ENCODE results near the gene HEG1. TPM values are rescaled to one million over a fixed set of nuclear protein-coding genes. Genes with fewer than 3 reads are reported as not detected.

The HEG1 gene
- total RNA-seq, 1 donor from 2014 or later: 40.8 TPM

GRCh38 chr3:125061646-125062045 is 5.8 kb upstream of the HEG1 start:
- Mint-ChIP-seq H3K9me3 (peaks cover 5% of the 10 kb centered on the region), H3K36me3 (ENCODE audit: low read depth) (no peaks in the 10 kb centered on the region), H3K4me1 (peaks cover 9% of the 10 kb centered on the region), H3K4me3 (no peak overlapping the region), H3K27me3 (peaks cover 51% of the 10 kb centered on the region), H3K27ac (no peak overlapping the region)
- DNase-seq: no peak
- intact Hi-C loops (cut with micrococcal nuclease): no loop called here

- Mint-ChIP-seq H3K9me3 (peaks cover 5% of the 10 kb centered on the region), H3K4me3 (no peak overlapping the region), H3K4me1 (peaks cover 11% of the 10 kb centered on the region), H3K27me3 (peaks cover 53% of the 10 kb centered on the region), H3K36me3 (ENCODE audit: low read depth) (no peaks in the 10 kb centered on the region), H3K27ac (no peak overlapping the region)
- intact Hi-C loops (cut with micrococcal nuclease): no loop called here
- DNase-seq: no peak
Observed at GRCh38 chr3:125061170-125061569, 5.4 kb upstream of the HEG1 start.

GRCh38 chr3:125059488-125060245 is 3.9 kb upstream of the HEG1 start:
- Mint-ChIP-seq H3K9me3 (peaks cover 4% of the 10 kb centered on the region), H3K4me1 (peaks cover 15% of the 10 kb centered on the region), H3K27ac (no peak overlapping the region), H3K4me3 (no peak overlapping the region), H3K36me3 (ENCODE audit: low read depth) (no peaks in the 10 kb centered on the region), H3K27me3 (peaks cover 50% of the 10 kb centered on the region)
- intact Hi-C loops (cut with micrococcal nuclease): loop anchor here (10.0 kb wide), 2 partner anchors 255 to 315 kb away; partner anchors contain the start of gene ZNF148
- DNase-seq: no peak

GRCh38 chr3:125058959-125059358 is 3.2 kb upstream of the HEG1 start:
- Mint-ChIP-seq H3K4me3 (no peak overlapping the region), H3K4me1 (peaks cover 22% of the 10 kb centered on the region), H3K27ac (no peak overlapping the region), H3K27me3 (peaks cover 45% of the 10 kb centered on the region), H3K36me3 (ENCODE audit: low read depth) (no peaks in the 10 kb centered on the region), H3K9me3 (no peaks in the 10 kb centered on the region)
- DNase-seq: no peak
- intact Hi-C loops (cut with micrococcal nuclease): loop anchor here (10.0 kb wide), 2 partner anchors 256 to 316 kb away; partner anchors contain the start of gene ZNF148

GRCh38 chr3:125058529-125058928 is 2.7 kb upstream of the HEG1 start:
- no peak overlapping the region for H3K4me3 Mint-ChIP-seq

GRCh38 chr3:125057186-125057850 is 1.5 kb upstream of the HEG1 start:
- H3K4me3 Mint-ChIP-seq: peak overlapping the region; percentile 55
- intact Hi-C loops (cut with micrococcal nuclease): loop anchor here (10.0 kb wide), 2 partner anchors 257 to 317 kb away; partner anchors contain the start of gene ZNF148
- no peak for DNase-seq
- H3K27ac Mint-ChIP-seq: peak overlapping the region; percentile 12
- H3K9me3 Mint-ChIP-seq: no peaks in the 10 kb centered on the region
- H3K36me3 Mint-ChIP-seq (ENCODE audit: low read depth): peaks cover 4% of the 10 kb centered on the region
- H3K4me1 Mint-ChIP-seq: peaks cover 38% of the 10 kb centered on the region
- peaks cover 33% of the 10 kb centered on the region for H3K27me3 Mint-ChIP-seq

More at GRCh38 chr3:125058529-125058928, 2.7 kb upstream of the HEG1 start:
- intact Hi-C loops (cut with micrococcal nuclease): loop anchor here (10.0 kb wide), 2 partner anchors 256 to 316 kb away; partner anchors contain the start of gene ZNF148
- Mint-ChIP-seq H3K27me3 (peaks cover 42% of the 10 kb centered on the region), H3K4me1 (peaks cover 26% of the 10 kb centered on the region), H3K27ac (no peak overlapping the region), H3K9me3 (no peaks in the 10 kb centered on the region), H3K36me3 (ENCODE audit: low read depth) (peaks cover 3% of the 10 kb centered on the region)
- no peak for DNase-seq

- peak overlapping the region; percentile 86 for H3K27ac Mint-ChIP-seq
- H3K4me3 Mint-ChIP-seq: peak overlapping the region; percentile 89
- peak; percentile 73 for DNase-seq
- H3K9me3 Mint-ChIP-seq: no peaks in the 10 kb centered on the region
- H3K27me3 Mint-ChIP-seq: peaks cover 18% of the 10 kb centered on the region
- H3K36me3 Mint-ChIP-seq (ENCODE audit: low read depth): peaks cover 8% of the 10 kb centered on the region
- H3K4me1 Mint-ChIP-seq: peaks cover 55% of the 10 kb centered on the region
- intact Hi-C loops (cut with micrococcal nuclease): loop anchor here (10.0 kb wide), 2 partner anchors 259 to 319 kb away; partner anchors contain the start of gene ZNF148
Observed at GRCh38 chr3:125055331-125055912, 375 bp downstream of the HEG1 start.

- H3K27me3 Mint-ChIP-seq: peaks cover 12% of the 10 kb centered on the region
- peaks cover 12% of the 10 kb centered on the region for H3K36me3 Mint-ChIP-seq (ENCODE audit: low read depth)
- peak overlapping the region; percentile 86 for H3K27ac Mint-ChIP-seq
- peak overlapping the region; percentile 89 for H3K4me3 Mint-ChIP-seq
- H3K4me1 Mint-ChIP-seq: peaks cover 55% of the 10 kb centered on the region
- intact Hi-C loops (cut with micrococcal nuclease): loop anchor here (5.0 to 10.0 kb wide), 4 partner anchors 148 to 543 kb away; partner anchors contain the start of genes OSBPL11 and ZNF148
- no peaks in the 10 kb centered on the region for H3K9me3 Mint-ChIP-seq
- peak; percentile 79 for DNase-seq
Observed at GRCh38 chr3:125054449-125055329, 1.1 kb downstream of the HEG1 start.

- Mint-ChIP-seq H3K36me3 (ENCODE audit: low read depth) (peaks cover 18% of the 10 kb centered on the region), H3K27ac (peak overlapping the region; percentile 86), H3K9me3 (no peaks in the 10 kb centered on the region), H3K27me3 (peaks cover 11% of the 10 kb centered on the region), H3K4me1 (peaks cover 61% of the 10 kb centered on the region), H3K4me3 (peak overlapping the region; percentile 89)
- intact Hi-C loops (cut with micrococcal nuclease): loop anchor here (5.0 to 10.0 kb wide), 4 partner anchors 148 to 543 kb away; partner anchors contain the start of genes OSBPL11 and ZNF148
- DNase-seq: no peak
Observed at GRCh38 chr3:125054062-125054448, 1.7 kb downstream of the HEG1 start.

- peaks cover 65% of the 10 kb centered on the region for H3K4me1 Mint-ChIP-seq
- peak overlapping the region; percentile 89 for H3K4me3 Mint-ChIP-seq
- H3K36me3 Mint-ChIP-seq (ENCODE audit: low read depth): peaks cover 23% of the 10 kb centered on the region
- H3K27ac Mint-ChIP-seq: peak overlapping the region; percentile 25
- intact Hi-C loops (cut with micrococcal nuclease): loop anchor here (2.0 to 10.0 kb wide), 5 partner anchors 71 to 544 kb away; partner anchors contain the start of genes OSBPL11 and ZNF148
- peaks cover 8% of the 10 kb centered on the region for H3K27me3 Mint-ChIP-seq
- peak; percentile 62 for DNase-seq
- no peaks in the 10 kb centered on the region for H3K9me3 Mint-ChIP-seq
Observed at GRCh38 chr3:125053304-125053699, 2.5 kb downstream of the HEG1 start.

- peak overlapping the region; percentile 89 for H3K4me3 Mint-ChIP-seq
- H3K4me1 Mint-ChIP-seq: peaks cover 66% of the 10 kb centered on the region
- H3K27ac Mint-ChIP-seq: peak overlapping the region; percentile 92
- H3K36me3 Mint-ChIP-seq (ENCODE audit: low read depth): peaks cover 26% of the 10 kb centered on the region
- intact Hi-C loops (cut with micrococcal nuclease): loop anchor here (1.0 to 10.0 kb wide), 7 partner anchors 17 to 545 kb away; partner anchors contain the start of genes OSBPL11 and ZNF148
- DNase-seq: peak; percentile 63
- H3K9me3 Mint-ChIP-seq: no peaks in the 10 kb centered on the region
- peaks cover 3% of the 10 kb centered on the region for H3K27me3 Mint-ChIP-seq
Observed at GRCh38 chr3:125052624-125053303, 3.0 kb downstream of the HEG1 start.
